GM12878 (cell line): ENCODE results near the gene CARD19.

ENCODE experiments used
- CREM ChIP-seq: IDR thresholded peaks from 2 replicates; pipeline ENCODE4 v1.6.1; 2014; ENCODE audit warnings: antibody characterized with exemption, low read depth
- ESRRA ChIP-seq: IDR thresholded peaks from 2 replicates; pipeline ENCODE4 v1.6.1; 2012; ENCODE audit warnings: mild to moderate bottlenecking, low read length, improper control_type of control experiment
- FOXM1 ChIP-seq: IDR thresholded peaks from 2 replicates; pipeline ENCODE4 v1.6.1; 2012; ENCODE audit warnings: low read depth, mild to moderate bottlenecking, inconsistent platforms, low read length, moderate library complexity
- HCFC1 ChIP-seq: fragments of 150-350 bp; IDR thresholded peaks from 2 replicates; pipeline ENCODE4 v1.6.1; 2014; ENCODE audit warnings: low read length
- KDM1A ChIP-seq: fragments of 200-600 bp; sonication (generic); IDR thresholded peaks from 2 replicates; pipeline ENCODE4 v1.6.1; 2016; ENCODE audit warnings: borderline replicate concordance
- RELA ChIP-seq: fragments of 450-650 bp; IDR thresholded peaks from 2 replicates; pipeline ENCODE4 v1.8.0; 2014; ENCODE audit warnings: borderline replicate concordance; ENCODE audit not compliant: partially characterized antibody
- SMAD5 ChIP-seq: IDR thresholded peaks from 2 replicates; pipeline ENCODE4 v1.6.1; 2016; ENCODE audit warnings: antibody characterized with exemption, low read depth
- SREBF1 ChIP-seq: IDR thresholded peaks from 2 replicates; pipeline ENCODE4 v1.6.1; 2012; ENCODE audit warnings: mild to moderate bottlenecking, low read length
- TCF12 ChIP-seq: IDR thresholded peaks from 2 replicates; pipeline ENCODE4 v1.6.1; 2011; ENCODE audit warnings: low read depth, mild to moderate bottlenecking, low read length
- YY1 ChIP-seq: IDR thresholded peaks from 2 replicates; pipeline ENCODE4 v1.6.1; 2011; ENCODE audit warnings: low read depth, mild to moderate bottlenecking, low read length
- TF ChIP-seq, protein P1 (sequence below): IDR thresholded peaks from 2 replicates; pipeline ENCODE4 v1.6.1; 2011; ENCODE audit warnings: borderline replicate concordance, low read depth, mild to moderate bottlenecking, moderate library complexity, mixed read lengths, low read length; ENCODE audit not compliant: insufficient read depth; ENCODE audit errors: extremely low read length
- TF ChIP-seq, protein P2 (sequence below), 3 experiments: IDR thresholded peaks in 2 of 3; conservative IDR thresholded peaks in 1 of 3; 2 replicates each; pipeline ENCODE4 v1.5.1; 2011; ENCODE audit warnings: low read depth in 3 of 3, low read length in 3 of 3, mild to moderate bottlenecking in 3 of 3, control low read depth in 2 of 3, moderate library complexity in 2 of 3, inconsistent platforms in 1 of 3, mixed read lengths in 1 of 3; ENCODE audit not compliant: control insufficient read depth in 2 of 3, insufficient read depth in 1 of 3; ENCODE audit errors: extremely low read depth in 1 of 3

GRCh38 chr9:93090091-93090655 lies 5.8 kb upstream of the CARD19 start:
- no peak for TF ChIP-seq HCFC1
- no peak for TF ChIP-seq KDM1A
- TF ChIP-seq RELA, result no peak
- TF ChIP-seq SMAD5, result no peak
- TF ChIP-seq, protein P1, sequence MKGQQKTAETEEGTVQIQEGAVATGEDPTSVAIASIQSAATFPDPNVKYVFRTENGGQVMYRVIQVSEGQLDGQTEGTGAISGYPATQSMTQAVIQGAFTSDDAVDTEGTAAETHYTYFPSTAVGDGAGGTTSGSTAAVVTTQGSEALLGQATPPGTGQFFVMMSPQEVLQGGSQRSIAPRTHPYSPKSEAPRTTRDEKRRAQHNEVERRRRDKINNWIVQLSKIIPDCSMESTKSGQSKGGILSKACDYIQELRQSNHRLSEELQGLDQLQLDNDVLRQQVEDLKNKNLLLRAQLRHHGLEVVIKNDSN, result no peak
- TF ChIP-seq, protein P2, sequence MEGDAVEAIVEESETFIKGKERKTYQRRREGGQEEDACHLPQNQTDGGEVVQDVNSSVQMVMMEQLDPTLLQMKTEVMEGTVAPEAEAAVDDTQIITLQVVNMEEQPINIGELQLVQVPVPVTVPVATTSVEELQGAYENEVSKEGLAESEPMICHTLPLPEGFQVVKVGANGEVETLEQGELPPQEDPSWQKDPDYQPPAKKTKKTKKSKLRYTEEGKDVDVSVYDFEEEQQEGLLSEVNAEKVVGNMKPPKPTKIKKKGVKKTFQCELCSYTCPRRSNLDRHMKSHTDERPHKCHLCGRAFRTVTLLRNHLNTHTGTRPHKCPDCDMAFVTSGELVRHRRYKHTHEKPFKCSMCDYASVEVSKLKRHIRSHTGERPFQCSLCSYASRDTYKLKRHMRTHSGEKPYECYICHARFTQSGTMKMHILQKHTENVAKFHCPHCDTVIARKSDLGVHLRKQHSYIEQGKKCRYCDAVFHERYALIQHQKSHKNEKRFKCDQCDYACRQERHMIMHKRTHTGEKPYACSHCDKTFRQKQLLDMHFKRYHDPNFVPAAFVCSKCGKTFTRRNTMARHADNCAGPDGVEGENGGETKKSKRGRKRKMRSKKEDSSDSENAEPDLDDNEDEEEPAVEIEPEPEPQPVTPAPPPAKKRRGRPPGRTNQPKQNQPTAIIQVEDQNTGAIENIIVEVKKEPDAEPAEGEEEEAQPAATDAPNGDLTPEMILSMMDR (IDR thresholded peaks at IDR 0.05 in 2 of 3, conservative IDR thresholded peaks at IDR 0.05 in 1 of 3; ENCODE audit: control insufficient read depth in 2 of 3, extremely low read depth in 1 of 3, insufficient read depth in 1 of 3, low read depth in 3 of 3, low read length in 3 of 3), result no peak
- no peak for TF ChIP-seq FOXM1
- no peak for TF ChIP-seq TCF12
- no peak for TF ChIP-seq ESRRA
- TF ChIP-seq CREM, result no peak
- no peak for TF ChIP-seq YY1
- TF ChIP-seq SREBF1, result no peak
